ENCODE data around the gene SNX15.

- TF ChIP-seq POLR2A (IDR thresholded peaks at IDR 0.05; ENCODE audit: low read length): no peak
- no peak for TF ChIP-seq GATA1 (IDR thresholded peaks at IDR 0.05; ENCODE audit: low read depth, low read length)
These were observed 28.3 kb downstream of the SNX15 start for GRCh38 chr11:65055538-65055937.
